WTC11 (cell line): ENCODE results near the gene CDHR5. TPM values are rescaled to one million over a fixed set of nuclear protein-coding genes. Genes with fewer than 3 reads are reported as not detected.

Source experiments
- ATAC-seq: fragments of 200-7000 bp; cut with Tn5 transposase; 2 replicates; pipeline ENCODE4 v1.10.0; 2021; ENCODE audit warnings: mild to moderate bottlenecking, moderate library complexity
- CTCF ChIA-PET: fragments of 300-600 bp; sonication (Branson Sonifier 250); formaldehyde crosslinking; loops from one replicate; lab custom pipeline; 2021; ENCODE audit warnings: antibody characterized with exemption; lab: Charles Lee
- POLR2A ChIA-PET: fragments of 350-600 bp; sonication (Branson Sonifier 250); formaldehyde crosslinking; loops from one replicate; lab custom pipeline; 2021; ENCODE audit warnings: antibody characterized with exemption; lab: Charles Lee
- DNase-seq: peaks from one replicate; pipeline ENCODE4 v3.0.0; 2021; ENCODE audit warnings: low spot score
- H3K27ac Mint-ChIP-seq: 2 replicates; pipeline ENCODE4 v1.8.0; 2021; ENCODE audit warnings: mixed read lengths
- H3K27me3 Mint-ChIP-seq: 2 replicates; pipeline ENCODE4 v1.8.0; 2021; ENCODE audit warnings: low read depth, mild to moderate bottlenecking, moderate library complexity, mixed read lengths
- H3K36me3 Mint-ChIP-seq: 2 replicates; pipeline ENCODE4 v1.8.0; 2021; ENCODE audit warnings: mixed read lengths
- H3K4me1 Mint-ChIP-seq: 2 replicates; pipeline ENCODE4 v1.8.0; 2022; ENCODE audit warnings: mixed read lengths
- H3K4me3 Mint-ChIP-seq: 2 replicates; pipeline ENCODE4 v1.8.0; 2021; ENCODE audit warnings: mild to moderate bottlenecking, moderate library complexity, mixed read lengths
- H3K9me3 Mint-ChIP-seq: 2 replicates; pipeline ENCODE4 v1.8.0; 2021; ENCODE audit warnings: mixed read lengths
- ELF4 ChIP-seq: sonication (generic); formaldehyde crosslinking; IDR thresholded peaks from 2 replicates; pipeline ENCODE4 v1.8.1; 2022; ENCODE audit warnings: low read depth, mild to moderate bottlenecking, moderate library complexity, missing genetic modification reagents
- ETV6 ChIP-seq: sonication (generic); formaldehyde crosslinking; IDR thresholded peaks from 2 replicates; pipeline ENCODE4 v1.8.1; 2022; ENCODE audit warnings: mild to moderate bottlenecking, missing genetic modification reagents
- JAZF1 ChIP-seq: fragments of 250-450 bp; sonication (Bioruptor Pico); IDR thresholded peaks from 2 replicates; pipeline ENCODE4 v1.9.0; 2021; ENCODE audit warnings: moderate library complexity, mild to moderate bottlenecking, inconsistent platforms
- MXD4 ChIP-seq: fragments of 250-450 bp; sonication (Bioruptor Pico); IDR thresholded peaks from 2 replicates; pipeline ENCODE4 v1.8.0; 2021; ENCODE audit warnings: mild to moderate bottlenecking, moderate library complexity, borderline replicate concordance
- NR1H2 ChIP-seq: sonication (generic); formaldehyde crosslinking; IDR thresholded peaks from 2 replicates; pipeline ENCODE4 v1.9.0; 2021; ENCODE audit warnings: mild to moderate bottlenecking, moderate library complexity, missing genetic modification reagents
- NR2C2 ChIP-seq: sonication (generic); formaldehyde crosslinking; IDR thresholded peaks from 2 replicates; pipeline ENCODE4 v1.8.0; 2022; ENCODE audit warnings: mild to moderate bottlenecking, missing genetic modification reagents
- TEAD4 ChIP-seq: sonication (generic); formaldehyde crosslinking; IDR thresholded peaks from 2 replicates; pipeline ENCODE4 v1.8.0; 2022; ENCODE audit warnings: mild to moderate bottlenecking, missing genetic modification reagents
- ZNF219 ChIP-seq: sonication (generic); formaldehyde crosslinking; IDR thresholded peaks from 2 replicates; pipeline ENCODE4 v1.8.0; 2023; ENCODE audit warnings: missing genetic modification reagents, mild to moderate bottlenecking, borderline replicate concordance
- ZNF423 ChIP-seq: fragments of 250-450 bp; sonication (Bioruptor Pico); IDR thresholded peaks from 2 replicates; pipeline ENCODE4 v2.1.2; 2022; ENCODE audit warnings: mild to moderate bottlenecking, moderate library complexity
- total RNA-seq: library from RNA; stranded (reverse); gene quantifications from 3 replicates; pipeline ENCODE4 v1.2.3, GENCODE V29; 2021
- TF ChIP-seq, protein P1 (sequence below): sonication (generic); formaldehyde crosslinking; IDR thresholded peaks from 2 replicates; pipeline ENCODE4 v1.8.0; 2022; ENCODE audit warnings: mild to moderate bottlenecking, missing genetic modification reagents
- TF ChIP-seq, protein P2 (sequence below): sonication (generic); formaldehyde crosslinking; conservative IDR thresholded peaks from 2 replicates; pipeline ENCODE4 v1.8.1; 2023; ENCODE audit warnings: mild to moderate bottlenecking, low read depth, missing genetic modification reagents, moderate library complexity
- TF ChIP-seq, protein P3 (sequence below): sonication (generic); formaldehyde crosslinking; IDR thresholded peaks from 2 replicates; pipeline ENCODE4 v1.8.1; 2023; ENCODE audit warnings: mild to moderate bottlenecking, missing genetic modification reagents
- TF ChIP-seq, protein P4 (sequence below): sonication (generic); formaldehyde crosslinking; IDR thresholded peaks from 2 replicates; pipeline ENCODE4 v1.8.1; 2022; ENCODE audit warnings: mild to moderate bottlenecking, missing genetic modification reagents, moderate library complexity, borderline replicate concordance
- TF ChIP-seq, protein P5 (sequence below): fragments of 250-450 bp; sonication (Bioruptor Pico); IDR thresholded peaks from 2 replicates; pipeline ENCODE4 v1.8.0; 2021; ENCODE audit warnings: mild to moderate bottlenecking
- TF ChIP-seq, protein P6 (sequence below): sonication (generic); formaldehyde crosslinking; IDR thresholded peaks from 2 replicates; pipeline ENCODE4 v1.8.1; 2022; ENCODE audit warnings: mild to moderate bottlenecking, moderate library complexity, missing genetic modification reagents
- TF ChIP-seq, protein P7 (sequence below): sonication (generic); formaldehyde crosslinking; IDR thresholded peaks from 2 replicates; pipeline ENCODE4 v1.8.1; 2022; ENCODE audit warnings: low read depth, mild to moderate bottlenecking, moderate library complexity, missing genetic modification reagents, borderline replicate concordance
- TF ChIP-seq, protein P8 (sequence below): sonication (generic); formaldehyde crosslinking; IDR thresholded peaks from 2 replicates; pipeline ENCODE4 v1.8.1; 2022; ENCODE audit warnings: low read depth, missing genetic modification reagents, borderline replicate concordance
- TF ChIP-seq, protein P9 (sequence below): sonication (generic); formaldehyde crosslinking; IDR thresholded peaks from 2 replicates; pipeline ENCODE4 v1.8.0; 2022; ENCODE audit warnings: mild to moderate bottlenecking, missing genetic modification reagents

CDHR5 gene
- total RNA-seq, 1 experiment from 2014 or later = 0.26 TPM

DNA sequence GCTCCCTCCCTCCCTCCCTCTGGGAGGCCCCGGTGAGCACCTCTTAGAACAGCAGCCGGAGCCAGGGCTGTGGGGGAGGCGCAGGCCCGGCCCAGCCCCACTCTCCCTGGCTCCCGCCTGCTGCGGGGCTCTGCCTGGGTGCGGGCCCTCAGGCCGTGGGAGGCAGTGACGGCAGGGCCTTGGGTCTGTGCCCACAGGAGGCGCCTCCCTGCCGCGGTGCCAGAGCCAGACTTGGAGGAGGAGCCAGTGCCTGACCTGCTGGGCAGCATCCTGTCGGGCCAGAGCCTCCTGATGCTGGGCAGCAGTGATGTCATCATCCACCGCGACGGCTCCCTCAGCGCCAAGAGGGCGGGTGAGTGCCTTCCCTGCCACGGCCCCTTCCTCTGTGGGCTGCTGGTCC is 18.5 kb downstream of the CDHR5 start (continued):
- no peak for TF ChIP-seq MXD4 (CRISPR knock-in tag)
- TF ChIP-seq, protein P1, sequence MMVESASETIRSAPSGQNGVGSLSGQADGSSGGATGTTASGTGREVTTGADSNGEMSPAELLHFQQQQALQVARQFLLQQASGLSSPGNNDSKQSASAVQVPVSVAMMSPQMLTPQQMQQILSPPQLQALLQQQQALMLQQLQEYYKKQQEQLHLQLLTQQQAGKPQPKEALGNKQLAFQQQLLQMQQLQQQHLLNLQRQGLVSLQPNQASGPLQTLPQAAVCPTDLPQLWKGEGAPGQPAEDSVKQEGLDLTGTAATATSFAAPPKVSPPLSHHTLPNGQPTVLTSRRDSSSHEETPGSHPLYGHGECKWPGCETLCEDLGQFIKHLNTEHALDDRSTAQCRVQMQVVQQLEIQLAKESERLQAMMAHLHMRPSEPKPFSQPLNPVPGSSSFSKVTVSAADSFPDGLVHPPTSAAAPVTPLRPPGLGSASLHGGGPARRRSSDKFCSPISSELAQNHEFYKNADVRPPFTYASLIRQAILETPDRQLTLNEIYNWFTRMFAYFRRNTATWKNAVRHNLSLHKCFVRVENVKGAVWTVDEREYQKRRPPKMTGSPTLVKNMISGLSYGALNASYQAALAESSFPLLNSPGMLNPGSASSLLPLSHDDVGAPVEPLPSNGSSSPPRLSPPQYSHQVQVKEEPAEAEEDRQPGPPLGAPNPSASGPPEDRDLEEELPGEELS (CRISPR knock-in tag) = no peak

DNA sequence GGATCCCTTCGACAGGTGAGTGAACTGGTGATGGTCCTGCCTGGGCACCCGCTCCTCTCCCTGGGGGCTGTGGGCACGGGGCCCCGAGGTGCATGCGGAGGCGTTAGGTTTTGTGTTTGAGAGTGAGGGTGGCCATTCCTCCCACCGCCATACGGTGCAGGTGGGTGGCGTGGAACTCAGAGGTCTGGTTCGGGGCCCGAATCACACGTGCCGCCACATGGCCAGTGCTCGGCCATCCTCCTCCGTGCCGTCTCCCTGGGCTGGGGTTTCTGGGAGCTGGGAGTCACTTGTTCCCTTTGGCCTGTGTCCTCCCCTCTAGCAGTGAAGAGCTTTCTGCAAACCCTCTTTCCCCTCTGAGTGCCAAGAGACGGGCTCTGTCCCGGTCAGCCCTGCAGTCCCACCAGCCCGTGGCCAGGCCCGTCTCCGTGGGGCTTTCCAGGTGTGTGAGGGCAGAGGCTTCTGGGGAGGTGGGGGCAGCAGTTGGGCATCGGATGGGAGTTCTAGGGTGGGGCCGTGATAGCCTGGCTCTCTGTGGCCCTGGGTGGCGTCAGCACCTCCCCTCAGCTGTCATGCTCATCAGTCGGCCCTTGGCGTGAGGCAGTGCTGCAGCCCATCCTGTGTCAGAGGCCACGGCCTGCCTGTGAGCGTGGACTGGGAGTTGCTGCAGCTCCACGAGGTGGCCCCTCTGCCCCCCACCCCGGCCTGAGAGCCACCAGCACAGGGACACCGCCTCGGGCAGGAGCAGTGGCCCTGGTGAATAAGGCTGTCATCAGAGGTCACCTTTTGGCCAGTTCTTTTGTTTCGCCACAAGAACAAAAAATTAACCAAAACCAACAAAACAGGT is 19.2 kb downstream of the CDHR5 start:
- H3K27me3 Mint-ChIP-seq = no peaks in the 10 kb centered on the region
- POLR2A ChIA-PET = no interaction called here
- H3K27ac Mint-ChIP-seq = no peak overlapping the region; the same call in 1 of the 2 replicates
- H3K9me3 Mint-ChIP-seq = no peaks in the 10 kb centered on the region
- no peak for ATAC-seq
- H3K36me3 Mint-ChIP-seq = peaks cover 43% of the 10 kb centered on the region
- no peak overlapping the region for H3K4me3 Mint-ChIP-seq
- CTCF ChIA-PET = interaction anchor here (0.8 to 1.1 kb wide), 2 partner anchors 35 to 58 kb away, joined by 3 read pairs; no protein-coding TSS in a partner anchor
- no peak for DNase-seq
- no peaks in the 10 kb centered on the region for H3K4me1 Mint-ChIP-seq
- no peak for TF ChIP-seq NR1H2 (CRISPR knock-in tag)
- TF ChIP-seq TEAD4 = no peak
- no peak for TF ChIP-seq ZNF423
- TF ChIP-seq, protein P2, sequence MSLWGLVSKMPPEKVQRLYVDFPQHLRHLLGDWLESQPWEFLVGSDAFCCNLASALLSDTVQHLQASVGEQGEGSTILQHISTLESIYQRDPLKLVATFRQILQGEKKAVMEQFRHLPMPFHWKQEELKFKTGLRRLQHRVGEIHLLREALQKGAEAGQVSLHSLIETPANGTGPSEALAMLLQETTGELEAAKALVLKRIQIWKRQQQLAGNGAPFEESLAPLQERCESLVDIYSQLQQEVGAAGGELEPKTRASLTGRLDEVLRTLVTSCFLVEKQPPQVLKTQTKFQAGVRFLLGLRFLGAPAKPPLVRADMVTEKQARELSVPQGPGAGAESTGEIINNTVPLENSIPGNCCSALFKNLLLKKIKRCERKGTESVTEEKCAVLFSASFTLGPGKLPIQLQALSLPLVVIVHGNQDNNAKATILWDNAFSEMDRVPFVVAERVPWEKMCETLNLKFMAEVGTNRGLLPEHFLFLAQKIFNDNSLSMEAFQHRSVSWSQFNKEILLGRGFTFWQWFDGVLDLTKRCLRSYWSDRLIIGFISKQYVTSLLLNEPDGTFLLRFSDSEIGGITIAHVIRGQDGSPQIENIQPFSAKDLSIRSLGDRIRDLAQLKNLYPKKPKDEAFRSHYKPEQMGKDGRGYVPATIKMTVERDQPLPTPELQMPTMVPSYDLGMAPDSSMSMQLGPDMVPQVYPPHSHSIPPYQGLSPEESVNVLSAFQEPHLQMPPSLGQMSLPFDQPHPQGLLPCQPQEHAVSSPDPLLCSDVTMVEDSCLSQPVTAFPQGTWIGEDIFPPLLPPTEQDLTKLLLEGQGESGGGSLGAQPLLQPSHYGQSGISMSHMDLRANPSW = no peak
- TF ChIP-seq, protein P3, sequence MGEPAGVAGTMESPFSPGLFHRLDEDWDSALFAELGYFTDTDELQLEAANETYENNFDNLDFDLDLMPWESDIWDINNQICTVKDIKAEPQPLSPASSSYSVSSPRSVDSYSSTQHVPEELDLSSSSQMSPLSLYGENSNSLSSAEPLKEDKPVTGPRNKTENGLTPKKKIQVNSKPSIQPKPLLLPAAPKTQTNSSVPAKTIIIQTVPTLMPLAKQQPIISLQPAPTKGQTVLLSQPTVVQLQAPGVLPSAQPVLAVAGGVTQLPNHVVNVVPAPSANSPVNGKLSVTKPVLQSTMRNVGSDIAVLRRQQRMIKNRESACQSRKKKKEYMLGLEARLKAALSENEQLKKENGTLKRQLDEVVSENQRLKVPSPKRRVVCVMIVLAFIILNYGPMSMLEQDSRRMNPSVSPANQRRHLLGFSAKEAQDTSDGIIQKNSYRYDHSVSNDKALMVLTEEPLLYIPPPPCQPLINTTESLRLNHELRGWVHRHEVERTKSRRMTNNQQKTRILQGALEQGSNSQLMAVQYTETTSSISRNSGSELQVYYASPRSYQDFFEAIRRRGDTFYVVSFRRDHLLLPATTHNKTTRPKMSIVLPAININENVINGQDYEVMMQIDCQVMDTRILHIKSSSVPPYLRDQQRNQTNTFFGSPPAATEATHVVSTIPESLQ (CRISPR knock-in tag) = no peak
- TF ChIP-seq ETV6 (CRISPR knock-in tag) = no peak
- TF ChIP-seq ELF4 (CRISPR knock-in tag) = no peak

DNA sequence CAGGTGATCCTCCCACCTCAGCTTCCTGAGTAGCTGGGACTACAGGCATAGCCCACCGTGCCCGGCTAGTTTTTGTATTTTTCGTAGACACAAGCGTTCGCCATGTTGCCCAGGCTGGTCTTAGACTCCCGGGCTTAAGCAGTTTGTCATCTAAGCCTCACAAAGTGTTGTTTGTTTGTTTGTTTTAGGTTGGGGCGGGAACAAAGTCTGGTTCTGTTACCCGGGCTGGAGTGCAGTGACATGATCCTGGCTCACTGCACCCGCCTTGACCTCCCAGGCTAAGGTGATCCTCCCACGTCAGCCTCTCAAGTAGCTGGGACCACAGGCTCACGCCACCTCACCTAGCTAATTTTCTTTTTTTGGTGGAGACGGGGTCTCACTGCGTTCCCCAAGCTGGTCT is 21.6 kb downstream of the CDHR5 start:
- ChIA-PET POLR2A (interaction anchor here (0.7 kb wide), 1 partner anchor 118 kb away, joined by 9 read pairs; no protein-coding TSS in a partner anchor), CTCF (no interaction called here)
- Mint-ChIP-seq H3K27me3 (no peaks in the 10 kb centered on the region), H3K36me3 (peaks cover 52% of the 10 kb centered on the region), H3K4me3 (no peak overlapping the region), H3K4me1 (no peaks in the 10 kb centered on the region), H3K9me3 (no peaks in the 10 kb centered on the region), H3K27ac (no peak overlapping the region)
- DNase-seq (no peak), ATAC-seq (no peak)
- TF ChIP-seq, protein P4, sequence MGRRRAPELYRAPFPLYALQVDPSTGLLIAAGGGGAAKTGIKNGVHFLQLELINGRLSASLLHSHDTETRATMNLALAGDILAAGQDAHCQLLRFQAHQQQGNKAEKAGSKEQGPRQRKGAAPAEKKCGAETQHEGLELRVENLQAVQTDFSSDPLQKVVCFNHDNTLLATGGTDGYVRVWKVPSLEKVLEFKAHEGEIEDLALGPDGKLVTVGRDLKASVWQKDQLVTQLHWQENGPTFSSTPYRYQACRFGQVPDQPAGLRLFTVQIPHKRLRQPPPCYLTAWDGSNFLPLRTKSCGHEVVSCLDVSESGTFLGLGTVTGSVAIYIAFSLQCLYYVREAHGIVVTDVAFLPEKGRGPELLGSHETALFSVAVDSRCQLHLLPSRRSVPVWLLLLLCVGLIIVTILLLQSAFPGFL (CRISPR knock-in tag) = no peak
- TF ChIP-seq MXD4 (CRISPR knock-in tag) (no peak), JAZF1 (CRISPR knock-in tag) (no peak), NR2C2 (no peak), ZNF219 (CRISPR knock-in tag) (no peak)
- TF ChIP-seq, protein P5, sequence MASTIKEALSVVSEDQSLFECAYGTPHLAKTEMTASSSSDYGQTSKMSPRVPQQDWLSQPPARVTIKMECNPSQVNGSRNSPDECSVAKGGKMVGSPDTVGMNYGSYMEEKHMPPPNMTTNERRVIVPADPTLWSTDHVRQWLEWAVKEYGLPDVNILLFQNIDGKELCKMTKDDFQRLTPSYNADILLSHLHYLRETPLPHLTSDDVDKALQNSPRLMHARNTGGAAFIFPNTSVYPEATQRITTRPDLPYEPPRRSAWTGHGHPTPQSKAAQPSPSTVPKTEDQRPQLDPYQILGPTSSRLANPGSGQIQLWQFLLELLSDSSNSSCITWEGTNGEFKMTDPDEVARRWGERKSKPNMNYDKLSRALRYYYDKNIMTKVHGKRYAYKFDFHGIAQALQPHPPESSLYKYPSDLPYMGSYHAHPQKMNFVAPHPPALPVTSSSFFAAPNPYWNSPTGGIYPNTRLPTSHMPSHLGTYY = no peak
- TF ChIP-seq, protein P6, sequence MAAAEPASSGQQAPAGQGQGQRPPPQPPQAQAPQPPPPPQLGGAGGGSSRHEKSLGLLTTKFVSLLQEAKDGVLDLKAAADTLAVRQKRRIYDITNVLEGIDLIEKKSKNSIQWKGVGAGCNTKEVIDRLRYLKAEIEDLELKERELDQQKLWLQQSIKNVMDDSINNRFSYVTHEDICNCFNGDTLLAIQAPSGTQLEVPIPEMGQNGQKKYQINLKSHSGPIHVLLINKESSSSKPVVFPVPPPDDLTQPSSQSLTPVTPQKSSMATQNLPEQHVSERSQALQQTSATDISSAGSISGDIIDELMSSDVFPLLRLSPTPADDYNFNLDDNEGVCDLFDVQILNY (CRISPR knock-in tag) = no peak
- TF ChIP-seq, protein P7, sequence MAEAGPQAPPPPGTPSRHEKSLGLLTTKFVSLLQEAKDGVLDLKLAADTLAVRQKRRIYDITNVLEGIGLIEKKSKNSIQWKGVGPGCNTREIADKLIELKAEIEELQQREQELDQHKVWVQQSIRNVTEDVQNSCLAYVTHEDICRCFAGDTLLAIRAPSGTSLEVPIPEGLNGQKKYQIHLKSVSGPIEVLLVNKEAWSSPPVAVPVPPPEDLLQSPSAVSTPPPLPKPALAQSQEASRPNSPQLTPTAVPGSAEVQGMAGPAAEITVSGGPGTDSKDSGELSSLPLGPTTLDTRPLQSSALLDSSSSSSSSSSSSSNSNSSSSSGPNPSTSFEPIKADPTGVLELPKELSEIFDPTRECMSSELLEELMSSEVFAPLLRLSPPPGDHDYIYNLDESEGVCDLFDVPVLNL (CRISPR knock-in tag) = no peak
- TF ChIP-seq, protein P8, sequence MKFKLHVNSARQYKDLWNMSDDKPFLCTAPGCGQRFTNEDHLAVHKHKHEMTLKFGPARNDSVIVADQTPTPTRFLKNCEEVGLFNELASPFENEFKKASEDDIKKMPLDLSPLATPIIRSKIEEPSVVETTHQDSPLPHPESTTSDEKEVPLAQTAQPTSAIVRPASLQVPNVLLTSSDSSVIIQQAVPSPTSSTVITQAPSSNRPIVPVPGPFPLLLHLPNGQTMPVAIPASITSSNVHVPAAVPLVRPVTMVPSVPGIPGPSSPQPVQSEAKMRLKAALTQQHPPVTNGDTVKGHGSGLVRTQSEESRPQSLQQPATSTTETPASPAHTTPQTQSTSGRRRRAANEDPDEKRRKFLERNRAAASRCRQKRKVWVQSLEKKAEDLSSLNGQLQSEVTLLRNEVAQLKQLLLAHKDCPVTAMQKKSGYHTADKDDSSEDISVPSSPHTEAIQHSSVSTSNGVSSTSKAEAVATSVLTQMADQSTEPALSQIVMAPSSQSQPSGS (CRISPR knock-in tag) = no peak
- TF ChIP-seq, protein P9, sequence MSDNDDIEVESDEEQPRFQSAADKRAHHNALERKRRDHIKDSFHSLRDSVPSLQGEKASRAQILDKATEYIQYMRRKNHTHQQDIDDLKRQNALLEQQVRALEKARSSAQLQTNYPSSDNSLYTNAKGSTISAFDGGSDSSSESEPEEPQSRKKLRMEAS (CRISPR knock-in tag) = no peak
